ENCODE data around the gene TALDO1.
"Not testable (repeated sequence)": the region's sequence is repeated elsewhere in the genome, so short reads cannot be mapped to it uniquely, and the experiment has no call there.

Gene TALDO1

GRCh38 chr11:725624-726202, 21.6 kb upstream of the TALDO1 start:
- peaks cover 40% of the 10 kb centered on the region for H3K27me3 ChIP-seq (ENCODE audit: control insufficient read depth, insufficient read depth, low read length, poor library complexity, severe bottlenecking)
- H3K36me3 ChIP-seq (ENCODE audit: control insufficient read depth, insufficient read depth, low read length) = no peaks in the 10 kb centered on the region
- peaks cover 12% of the 10 kb centered on the region for H3K4me1 ChIP-seq (ENCODE audit: control insufficient read depth, insufficient read depth, low read length)
- H3K27ac ChIP-seq (ENCODE audit: insufficient read depth, low read depth, low read length, poor library complexity, severe bottlenecking) = no peak overlapping the region
- H3K4me3 ChIP-seq (ENCODE audit: insufficient read depth, low read depth, low read length) = peak overlapping the region; percentile 23
- 30 to 32% methylated on average over 53 of the region's 53 CpGs for WGBS, 2 experiments
- no peaks in the 10 kb centered on the region for H3K9me3 ChIP-seq (ENCODE audit: control insufficient read depth, low read length)

DNA sequence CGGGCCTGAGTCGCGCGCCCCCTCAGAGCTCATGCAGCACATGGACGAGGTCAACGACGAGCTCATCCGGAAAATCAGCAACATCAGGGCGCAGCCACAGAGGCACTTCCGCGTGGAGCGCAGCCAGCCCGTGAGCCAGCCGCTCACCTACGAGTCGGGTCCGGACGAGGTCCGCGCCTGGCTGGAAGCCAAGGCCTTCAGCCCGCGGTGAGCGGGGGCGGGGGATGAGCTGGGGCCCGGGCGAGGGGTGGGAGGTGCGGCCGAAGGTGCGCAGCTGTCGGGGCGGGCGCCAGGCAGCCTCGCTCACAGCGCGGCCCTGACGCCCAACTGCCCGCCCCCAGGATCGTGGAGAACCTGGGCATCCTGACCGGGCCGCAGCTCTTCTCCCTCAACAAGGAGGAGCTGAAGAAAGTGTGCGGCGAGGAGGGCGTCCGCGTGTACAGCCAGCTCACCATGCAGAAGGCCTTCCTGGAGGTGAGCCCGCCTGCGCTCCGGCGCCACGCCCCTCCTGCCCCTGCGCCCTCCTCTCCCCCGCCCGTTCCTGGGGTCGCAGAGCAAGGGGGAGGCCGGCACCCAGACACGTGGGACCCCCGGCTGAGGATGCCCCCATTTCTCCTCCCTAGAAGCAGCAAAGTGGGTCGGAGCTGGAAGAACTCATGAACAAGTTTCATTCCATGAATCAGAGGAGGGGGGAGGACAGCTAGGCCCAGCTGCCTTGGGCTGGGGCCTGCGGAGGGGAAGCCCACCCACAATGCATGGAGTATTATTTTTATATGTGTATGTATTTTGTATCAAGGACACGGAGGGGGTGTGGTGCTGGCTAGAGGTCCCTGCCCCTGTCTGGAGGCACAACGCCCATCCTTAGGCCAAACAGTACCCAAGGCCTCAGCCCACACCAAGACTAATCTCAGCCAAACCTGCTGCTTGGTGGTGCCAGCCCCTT, 20.7 kb upstream of the TALDO1 start:
- WGBS, 2 experiments = 45 to 55% methylated on average over 61 of the region's 61 CpGs
- no peak overlapping the region for H3K27ac ChIP-seq (ENCODE audit: insufficient read depth, low read depth, low read length, poor library complexity, severe bottlenecking)
- H3K4me3 ChIP-seq (ENCODE audit: insufficient read depth, low read depth, low read length) = peak overlapping the region; percentile 23

DNA sequence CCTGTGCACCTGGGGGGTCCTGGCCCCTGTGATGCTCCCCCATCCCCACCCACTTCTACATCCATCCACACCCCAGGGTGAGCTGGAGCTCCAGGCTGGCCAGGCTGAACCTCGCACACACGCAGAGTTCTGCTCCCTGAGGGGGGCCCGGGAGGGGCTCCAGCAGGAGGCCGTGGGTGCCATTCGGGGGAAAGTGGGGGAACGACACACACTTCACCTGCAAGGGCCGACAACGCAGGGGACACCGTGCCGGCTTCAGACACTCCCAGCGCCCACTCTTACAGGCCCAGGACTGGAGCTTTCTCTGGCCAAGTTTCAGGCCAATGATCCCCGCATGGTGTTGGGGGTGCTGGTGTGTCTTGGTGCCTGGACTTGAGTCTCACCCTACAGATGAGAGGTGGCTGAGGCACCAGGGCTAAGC, 20.0 kb upstream of the TALDO1 start:
- Histone ChIP-seq H3K4me3 (ENCODE audit: insufficient read depth, low read depth, low read length) (no peak overlapping the region), H3K4me1 (ENCODE audit: control insufficient read depth, insufficient read depth, low read length) (peaks cover 12% of the 10 kb centered on the region), H3K9me3 (ENCODE audit: control insufficient read depth, low read length) (no peaks in the 10 kb centered on the region), H3K36me3 (ENCODE audit: control insufficient read depth, insufficient read depth, low read length) (no peaks in the 10 kb centered on the region), H3K27ac (ENCODE audit: insufficient read depth, low read depth, low read length, poor library complexity, severe bottlenecking) (no peak overlapping the region), H3K27me3 (ENCODE audit: control insufficient read depth, insufficient read depth, low read length, poor library complexity, severe bottlenecking) (peaks cover 33% of the 10 kb centered on the region)
- 93 to 94% methylated on average over 12 of the region's 12 CpGs for WGBS, 2 experiments

More for the DNA sequence above, 20.7 kb upstream of the TALDO1 start:
- Histone ChIP-seq H3K9me3 (ENCODE audit: control insufficient read depth, low read length) (no peaks in the 10 kb centered on the region), H3K4me1 (ENCODE audit: control insufficient read depth, insufficient read depth, low read length) (peaks cover 12% of the 10 kb centered on the region), H3K27me3 (ENCODE audit: control insufficient read depth, insufficient read depth, low read length, poor library complexity, severe bottlenecking) (peaks cover 33% of the 10 kb centered on the region), H3K36me3 (ENCODE audit: control insufficient read depth, insufficient read depth, low read length) (no peaks in the 10 kb centered on the region)

DNA sequence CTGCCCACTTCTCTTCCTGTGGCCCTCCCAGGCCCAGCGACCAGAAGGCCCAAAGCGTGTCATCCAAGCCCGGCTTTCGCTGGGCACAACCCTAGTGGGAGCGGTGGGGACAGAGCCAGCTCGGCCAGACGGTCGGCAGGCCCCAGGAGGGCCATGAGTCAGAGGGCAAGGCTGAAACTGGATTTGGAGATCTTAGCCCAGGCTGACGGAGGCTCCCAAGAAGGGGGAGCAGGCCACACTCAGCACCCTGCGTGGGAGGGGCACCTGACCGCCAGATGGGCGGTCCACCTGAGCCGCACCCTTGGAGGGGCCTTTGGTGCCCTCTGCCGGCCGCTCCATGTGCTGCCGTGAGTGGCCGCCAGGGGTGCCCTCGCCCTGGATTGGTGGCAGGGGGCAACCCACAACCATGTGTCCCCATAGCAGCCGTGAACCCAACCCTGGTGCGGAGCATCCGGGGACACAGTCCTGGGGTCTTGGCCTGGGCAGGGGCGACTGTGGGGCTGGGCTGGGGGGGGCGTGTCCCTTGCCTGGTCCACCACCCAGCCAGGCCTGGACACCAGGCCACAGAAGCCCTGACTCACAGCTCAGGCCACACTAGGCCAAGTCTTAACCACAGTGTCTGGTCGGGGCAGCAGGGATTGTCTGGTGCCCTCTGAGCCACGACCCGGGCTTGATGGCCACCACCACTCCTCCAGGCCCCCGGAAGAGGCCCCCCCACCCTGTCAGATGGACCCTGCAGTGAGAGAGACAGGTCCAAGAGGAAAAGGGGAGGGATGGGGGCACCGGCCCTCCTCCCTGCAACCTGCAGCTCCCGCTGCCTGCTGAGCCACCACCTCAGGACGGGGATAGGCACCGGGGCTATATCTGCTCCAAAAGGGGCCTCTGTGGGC, 19.2 kb upstream of the TALDO1 start:
- no peak overlapping the region for H3K4me3 ChIP-seq (ENCODE audit: insufficient read depth, low read depth, low read length)
- H3K27ac ChIP-seq (ENCODE audit: insufficient read depth, low read depth, low read length, poor library complexity, severe bottlenecking) = no peak overlapping the region
- H3K36me3 ChIP-seq (ENCODE audit: control insufficient read depth, insufficient read depth, low read length) = no peaks in the 10 kb centered on the region
- H3K9me3 ChIP-seq (ENCODE audit: control insufficient read depth, low read length) = no peaks in the 10 kb centered on the region
- peaks cover 12% of the 10 kb centered on the region for H3K4me1 ChIP-seq (ENCODE audit: control insufficient read depth, insufficient read depth, low read length)
- WGBS, 2 experiments = 41 to 44% methylated on average over 31 of the region's 31 CpGs
- peaks cover 33% of the 10 kb centered on the region for H3K27me3 ChIP-seq (ENCODE audit: control insufficient read depth, insufficient read depth, low read length, poor library complexity, severe bottlenecking)

GRCh38 chr11:728901-729491, 18.3 kb upstream of the TALDO1 start:
- no peak overlapping the region for H3K27ac ChIP-seq (ENCODE audit: insufficient read depth, low read depth, low read length, poor library complexity, severe bottlenecking)
- no peak overlapping the region for H3K4me3 ChIP-seq (ENCODE audit: insufficient read depth, low read depth, low read length)
- H3K27me3 ChIP-seq (ENCODE audit: control insufficient read depth, insufficient read depth, low read length, poor library complexity, severe bottlenecking) = peaks cover 33% of the 10 kb centered on the region
- no peaks in the 10 kb centered on the region for H3K9me3 ChIP-seq (ENCODE audit: control insufficient read depth, low read length)
- 92 to 93% methylated on average over 15 of the region's 15 CpGs for WGBS, 2 experiments
- H3K36me3 ChIP-seq (ENCODE audit: control insufficient read depth, insufficient read depth, low read length) = no peaks in the 10 kb centered on the region
- H3K4me1 ChIP-seq (ENCODE audit: control insufficient read depth, insufficient read depth, low read length) = peaks cover 12% of the 10 kb centered on the region

DNA sequence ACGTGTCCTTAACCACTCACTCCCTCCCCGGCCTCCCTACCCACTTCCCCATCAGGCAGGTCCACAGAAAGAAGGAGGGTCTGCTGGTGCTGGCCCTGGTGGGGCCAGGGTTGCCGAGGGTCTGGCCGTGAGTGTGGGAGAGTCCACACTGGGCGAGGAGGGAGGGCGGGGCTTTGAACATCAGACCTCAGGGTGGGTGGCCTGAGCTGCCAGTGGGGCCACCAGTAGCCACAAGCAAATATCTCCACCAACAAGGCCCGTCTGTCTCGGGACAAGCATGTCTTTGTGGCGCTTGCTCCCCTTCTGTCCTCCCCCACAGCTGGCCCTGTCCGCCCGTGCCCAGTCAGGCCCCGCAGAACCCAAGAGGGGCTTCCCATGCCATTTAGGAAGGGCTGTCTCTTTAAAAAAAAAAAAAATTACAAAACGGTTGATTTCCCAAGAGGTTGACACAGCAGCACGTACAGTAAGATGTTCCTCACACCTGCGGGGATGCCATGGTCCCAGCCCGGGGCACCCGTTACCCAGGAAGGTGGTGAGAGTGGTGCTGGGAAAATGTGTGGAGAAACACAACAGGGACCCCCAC, 17.7 kb upstream of the TALDO1 start:
- H3K9me3 ChIP-seq (ENCODE audit: control insufficient read depth, low read length) = no peaks in the 10 kb centered on the region
- WGBS, 2 experiments = 85 to 90% methylated on average over 17 of the region's 17 CpGs
- H3K36me3 ChIP-seq (ENCODE audit: control insufficient read depth, insufficient read depth, low read length) = no peaks in the 10 kb centered on the region
- peaks cover 12% of the 10 kb centered on the region for H3K4me1 ChIP-seq (ENCODE audit: control insufficient read depth, insufficient read depth, low read length)
- peaks cover 33% of the 10 kb centered on the region for H3K27me3 ChIP-seq (ENCODE audit: control insufficient read depth, insufficient read depth, low read length, poor library complexity, severe bottlenecking)
- no peak overlapping the region for H3K4me3 ChIP-seq (ENCODE audit: insufficient read depth, low read depth, low read length)
- H3K27ac ChIP-seq (ENCODE audit: insufficient read depth, low read depth, low read length, poor library complexity, severe bottlenecking) = no peak overlapping the region

DNA sequence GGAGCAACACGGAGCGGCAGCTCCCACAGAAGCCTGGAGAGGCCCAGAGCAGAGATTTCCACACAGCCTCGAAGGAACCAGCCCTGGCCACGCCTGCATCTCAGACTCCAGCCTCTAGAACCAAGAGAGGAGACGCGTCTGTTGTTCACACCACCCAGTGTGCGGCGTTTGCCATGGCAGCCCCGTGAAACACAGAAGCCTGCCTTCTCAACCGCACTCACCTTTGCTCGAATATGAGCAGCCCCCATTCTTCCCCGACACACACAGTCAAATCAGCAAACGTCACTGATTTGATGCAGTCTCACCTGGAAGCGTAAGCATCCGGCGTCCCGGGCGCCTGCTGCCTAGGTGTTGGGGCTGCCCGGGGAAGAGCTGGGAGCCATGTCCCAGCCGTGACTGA, 14.2 kb upstream of the TALDO1 start:
- Histone ChIP-seq H3K27me3 (ENCODE audit: control insufficient read depth, insufficient read depth, low read length, poor library complexity, severe bottlenecking) (no peaks in the 10 kb centered on the region), H3K9me3 (ENCODE audit: control insufficient read depth, low read length) (no peaks in the 10 kb centered on the region), H3K4me3 (ENCODE audit: insufficient read depth, low read depth, low read length) (no peak overlapping the region), H3K27ac (ENCODE audit: insufficient read depth, low read depth, low read length, poor library complexity, severe bottlenecking) (no peak overlapping the region), H3K4me1 (ENCODE audit: control insufficient read depth, insufficient read depth, low read length) (no peaks in the 10 kb centered on the region), H3K36me3 (ENCODE audit: control insufficient read depth, insufficient read depth, low read length) (no peaks in the 10 kb centered on the region)
- WGBS, 2 experiments = 91 to 93% methylated on average over 20 of the region's 20 CpGs

DNA sequence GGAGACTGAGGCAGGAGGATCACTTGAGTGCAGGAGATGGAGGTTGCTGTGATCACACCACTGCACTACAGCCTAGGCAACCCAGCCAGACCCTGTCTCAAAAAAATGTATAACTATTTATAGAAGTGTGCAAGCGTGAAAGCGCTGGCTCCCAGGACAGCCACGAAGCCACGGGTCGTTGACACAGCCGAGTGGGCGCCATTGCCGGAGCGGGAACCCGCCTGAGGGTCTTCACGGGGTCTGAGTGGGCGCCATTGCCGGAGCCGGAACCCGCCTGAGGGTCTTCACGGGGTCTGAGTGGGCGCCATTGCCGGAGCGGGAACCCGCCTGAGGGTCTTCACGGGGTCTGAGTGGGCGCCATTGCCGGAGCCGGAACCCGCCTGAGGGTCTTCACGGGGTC, 12.7 kb upstream of the TALDO1 start:
- H3K27ac ChIP-seq (ENCODE audit: insufficient read depth, low read depth, low read length, poor library complexity, severe bottlenecking); H3K4me3 ChIP-seq (ENCODE audit: insufficient read depth, low read depth, low read length); H3K27me3 ChIP-seq (ENCODE audit: control insufficient read depth, insufficient read depth, low read length, poor library complexity, severe bottlenecking); H3K4me1 ChIP-seq (ENCODE audit: control insufficient read depth, insufficient read depth, low read length); H3K36me3 ChIP-seq (ENCODE audit: control insufficient read depth, insufficient read depth, low read length); H3K9me3 ChIP-seq (ENCODE audit: control insufficient read depth, low read length): not testable (repeated sequence)
- 94 to 97% methylated on average over 21 to 25 of the region's 26 CpGs for WGBS, 2 experiments

DNA sequence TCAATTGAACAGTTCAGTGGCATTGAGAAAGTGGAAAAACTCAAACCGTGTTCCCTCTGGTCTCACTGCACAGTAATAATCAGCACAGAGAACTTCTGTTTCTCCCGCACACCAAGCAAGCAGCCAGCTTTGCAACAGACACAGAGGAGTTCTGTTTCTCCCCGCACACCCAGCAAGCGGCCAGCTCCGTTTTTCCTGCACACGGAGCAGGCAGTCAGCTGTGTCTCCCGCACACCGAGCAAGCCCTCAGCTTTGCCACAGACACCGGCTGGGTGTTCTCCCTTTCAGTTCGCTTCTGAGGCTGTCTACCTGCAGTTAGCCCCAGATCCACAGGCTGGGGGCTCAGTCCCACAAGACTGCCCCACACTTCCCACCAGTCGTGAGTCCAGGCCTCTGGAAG, 9.9 kb upstream of the TALDO1 start:
- Histone ChIP-seq H3K4me1 (ENCODE audit: control insufficient read depth, insufficient read depth, low read length) (no peaks in the 10 kb centered on the region), H3K36me3 (ENCODE audit: control insufficient read depth, insufficient read depth, low read length) (no peaks in the 10 kb centered on the region), H3K9me3 (ENCODE audit: control insufficient read depth, low read length) (no peaks in the 10 kb centered on the region), H3K27me3 (ENCODE audit: control insufficient read depth, insufficient read depth, low read length, poor library complexity, severe bottlenecking) (no peaks in the 10 kb centered on the region), H3K4me3 (ENCODE audit: insufficient read depth, low read depth, low read length) (no peak overlapping the region), H3K27ac (ENCODE audit: insufficient read depth, low read depth, low read length, poor library complexity, severe bottlenecking) (no peak overlapping the region)
- 90 to 91% methylated on average over 11 of the region's 11 CpGs for whole genome bisulfite sequencing, 2 experiments
